ENCODE data around the gene PRR23A.

GRCh38 chr3:138976047-138976446 is 30.0 kb downstream of the PRR23A start:
- TF ChIP-seq CTCF (IDR thresholded peaks at IDR 0.05) (no peak), EP300 (IDR thresholded peaks at IDR 0.05) (no peak), POLR2A (IDR thresholded peaks at IDR 0.05) (no peak)

All from tibial nerve (tissue), 4 donors.